Activated CD4-positive, alpha-beta T cell treated with anti-CD3 and anti-CD28 coated beads, Interleukin-2, Interleukin-6, amounts not matched to agents 100 ng/mL and 50 ng/mL, durations not matched to agents 16 hours and 8 hours (primary cell): Measurements from ENCODE around the gene PTPRR.

Experiments used
- DNase-seq: peaks from one replicate; pipeline ENCODE4 v3.0.0-alpha.2; 2020

The PTPRR gene

GRCh38 chr12:70920251-70920851 is at the start of gene PTPRR:
TSS of gene PTPRR (minus strand) at chr12:70920738. CDS start at chr12:70920390, 348 bp downstream.
- DNase-seq, result no peak

DNA sequence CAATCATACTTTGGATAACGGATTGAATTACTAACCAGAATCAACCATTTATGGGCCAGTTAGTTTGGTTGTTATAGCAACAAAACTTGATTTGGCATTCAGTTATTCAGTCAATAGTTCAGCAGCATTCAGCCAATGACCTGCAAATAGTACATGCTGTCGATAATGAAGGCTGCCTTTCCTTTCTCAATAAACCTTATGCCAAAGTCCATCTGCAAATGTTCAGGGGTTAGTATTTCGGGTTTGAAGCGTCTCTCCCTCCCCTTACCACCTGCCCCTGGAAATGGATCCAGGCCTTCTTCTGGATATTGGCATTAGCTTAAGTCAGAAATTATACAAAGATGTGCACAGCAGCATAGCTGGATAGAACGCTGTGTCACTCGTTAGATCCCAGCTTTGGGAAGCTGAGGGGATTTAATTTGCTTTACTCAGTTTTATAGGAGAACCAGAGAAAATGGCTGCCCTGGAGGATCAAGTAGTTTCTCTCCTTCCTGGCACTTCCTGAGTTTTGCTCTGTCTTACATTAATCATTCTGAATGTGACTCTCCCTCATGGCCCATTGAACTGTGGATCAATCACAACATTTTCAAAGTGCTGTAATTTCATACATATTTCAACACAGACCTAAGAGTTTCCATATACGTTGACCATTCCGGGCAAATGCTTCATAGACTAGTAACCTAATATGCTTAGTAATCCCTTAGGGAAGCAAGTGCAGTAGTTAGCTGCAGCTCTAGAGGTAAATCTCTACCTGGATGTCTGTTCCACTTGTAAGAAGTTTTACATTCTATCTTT is 46.7 kb upstream of the PTPRR start:
- no peak for DNase-seq

DNA sequence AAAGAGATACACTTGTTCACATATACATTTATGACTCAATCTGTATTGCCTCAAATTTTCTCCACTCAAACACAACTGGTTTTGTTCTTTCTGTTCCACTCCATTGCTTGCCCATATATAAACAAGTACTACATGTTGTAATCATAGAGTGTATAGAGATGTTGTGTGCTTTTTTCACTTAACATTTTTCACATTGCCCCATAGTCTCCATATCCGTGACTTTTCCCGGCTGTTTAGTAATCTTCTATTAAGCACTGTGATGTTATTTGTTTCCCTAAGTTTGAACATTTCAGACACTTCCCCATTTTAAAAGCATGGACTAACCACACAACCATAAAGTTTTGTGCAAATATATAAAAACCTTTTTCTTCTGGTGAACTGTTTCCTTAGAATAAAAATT is 45.5 kb upstream of the PTPRR start:
- DNase-seq, result no peak

GRCh38 chr12:70964867-70965510 is 44.5 kb upstream of the PTPRR start:
- DNase-seq, result no peak

GRCh38 chr12:70963081-70963660 is 42.6 kb upstream of the PTPRR start:
- DNase-seq, result no peak

DNA sequence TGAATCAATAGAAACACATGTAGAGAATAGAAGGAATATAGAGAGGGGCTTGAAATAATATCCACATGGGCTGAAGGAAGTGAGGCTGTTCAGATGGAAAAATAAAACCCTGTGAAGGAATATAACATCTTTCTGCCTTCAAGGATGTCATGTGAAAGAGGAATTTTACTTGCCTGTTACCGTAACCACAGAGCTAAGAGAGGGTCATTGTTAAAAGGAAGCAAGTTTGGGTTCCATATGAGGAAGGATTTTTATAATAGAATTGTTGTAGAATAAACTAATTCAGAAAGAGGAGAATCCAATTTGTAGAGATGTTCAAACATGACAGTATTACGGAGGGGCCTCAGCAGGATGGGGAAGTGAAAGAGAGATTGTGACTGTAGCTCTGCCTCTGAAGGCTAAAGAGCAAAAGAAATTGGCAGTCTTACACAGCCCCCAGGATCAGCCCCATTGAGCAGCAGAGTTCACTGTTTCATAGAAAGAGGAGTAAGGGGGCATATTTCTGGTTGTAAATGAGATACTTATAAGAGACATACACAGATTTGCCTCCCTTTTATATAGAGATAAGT is 41.8 kb upstream of the PTPRR start:
- DNase-seq, result no peak

- no peak for DNase-seq
Observed at GRCh38 chr12:70960484-70960883, 39.9 kb upstream of the PTPRR start.

DNA sequence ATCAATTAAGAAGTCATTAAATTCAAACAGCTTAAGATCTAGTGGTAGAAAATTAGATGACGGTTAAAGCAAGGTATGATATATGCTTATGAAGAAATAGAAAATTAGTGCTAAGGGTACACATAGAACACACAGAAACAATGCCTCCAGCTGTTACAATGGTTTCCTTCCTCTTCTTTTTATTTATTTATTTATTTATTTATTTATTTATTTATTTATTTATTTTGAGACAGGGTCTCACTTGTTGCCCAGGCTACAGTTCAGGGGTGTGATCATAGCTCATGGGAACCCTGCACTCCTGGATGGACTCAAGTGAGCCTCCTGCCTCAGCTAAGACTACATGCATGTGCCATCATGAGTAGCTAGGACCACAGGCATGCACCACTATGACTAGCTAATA is 34.9 kb upstream of the PTPRR start:
- DNase-seq, result no peak

GRCh38 chr12:70950451-70950850 is 29.9 kb upstream of the PTPRR start:
- no peak for DNase-seq

DNA sequence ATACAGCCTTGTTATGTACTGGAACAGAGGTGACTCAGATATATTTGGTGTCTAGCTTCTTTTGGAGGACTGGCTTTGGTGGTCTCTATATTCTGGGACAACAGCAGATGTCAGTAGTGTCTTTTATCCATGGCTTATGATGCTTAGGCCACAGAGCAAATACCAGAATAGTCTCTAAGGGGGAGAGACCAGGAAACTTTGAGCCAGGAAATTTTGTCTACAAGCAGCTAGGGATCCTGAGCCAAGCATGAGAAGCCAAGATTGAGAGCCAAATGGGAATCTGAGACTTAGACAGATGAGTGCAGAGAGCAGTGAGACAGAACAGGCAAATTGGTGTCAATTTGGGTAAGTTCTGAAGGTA is 28.4 kb upstream of the PTPRR start:
- no peak for DNase-seq

DNA sequence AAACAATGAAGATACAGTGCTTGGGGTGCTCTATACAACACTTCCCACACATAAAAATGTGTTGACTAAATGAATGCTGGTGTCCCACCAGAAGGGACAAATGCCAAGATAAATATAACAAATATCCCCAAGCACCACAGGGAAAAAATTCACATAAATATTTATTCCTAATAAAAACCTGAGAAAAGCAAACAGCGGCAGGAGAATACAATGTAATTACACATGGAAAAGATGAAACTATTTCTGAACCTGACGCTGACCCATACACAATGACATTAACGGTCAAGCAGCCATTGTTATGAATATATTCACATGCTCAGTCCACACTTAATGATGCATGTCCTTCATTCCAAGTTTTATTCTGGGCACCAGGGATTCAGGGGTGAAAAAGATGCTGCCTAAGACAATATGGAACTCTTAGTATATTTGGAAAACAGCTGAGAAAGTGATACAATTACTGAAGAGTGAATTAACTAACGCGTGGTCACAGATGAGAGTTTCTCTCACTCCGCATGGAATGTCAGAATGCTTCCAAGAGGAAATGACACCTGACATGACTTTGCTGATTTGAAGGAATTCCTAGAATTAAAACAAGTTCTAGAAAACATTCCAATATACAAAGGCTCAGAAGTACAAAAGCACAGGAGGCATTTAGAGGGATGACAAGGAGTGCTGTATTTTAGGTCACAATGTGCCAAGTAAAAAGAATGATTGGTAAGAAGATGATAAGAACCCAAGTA is 27.9 kb upstream of the PTPRR start:
- DNase-seq, result no peak

- DNase-seq, result no peak
Observed at GRCh38 chr12:70936203-70936813, 15.8 kb upstream of the PTPRR start.

- DNase-seq, result no peak
Observed at GRCh38 chr12:70933133-70933532, 12.6 kb upstream of the PTPRR start.

GRCh38 chr12:70929029-70929428 is 8.5 kb upstream of the PTPRR start:
- DNase-seq, result no peak

- no peak for DNase-seq
Observed at GRCh38 chr12:70928071-70928470, 7.5 kb upstream of the PTPRR start.

DNA sequence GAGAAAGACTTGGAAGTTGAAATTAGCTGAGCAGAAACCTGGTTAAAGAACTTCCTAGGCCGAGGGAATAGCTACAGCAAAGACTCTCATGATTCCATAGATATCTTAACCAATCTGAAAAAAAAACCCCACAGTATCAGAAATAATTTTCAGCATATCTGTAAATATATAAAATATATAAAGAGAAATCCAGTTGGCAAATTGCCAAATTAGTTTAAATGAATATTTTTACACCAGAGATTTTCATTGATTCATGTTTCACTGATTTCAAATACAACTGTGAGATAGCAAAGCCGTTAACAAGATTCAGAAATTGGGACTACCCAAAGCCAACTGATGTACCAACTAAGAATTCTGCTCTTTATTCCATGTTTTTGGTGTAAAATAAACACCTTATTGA is 6.8 kb upstream of the PTPRR start:
- DNase-seq, result no peak

- no peak for DNase-seq
Observed at GRCh38 chr12:70925539-70925938, 5.0 kb upstream of the PTPRR start.

GRCh38 chr12:70920891-70921290 is 353 bp upstream of the PTPRR start:
- no peak for DNase-seq

DNA sequence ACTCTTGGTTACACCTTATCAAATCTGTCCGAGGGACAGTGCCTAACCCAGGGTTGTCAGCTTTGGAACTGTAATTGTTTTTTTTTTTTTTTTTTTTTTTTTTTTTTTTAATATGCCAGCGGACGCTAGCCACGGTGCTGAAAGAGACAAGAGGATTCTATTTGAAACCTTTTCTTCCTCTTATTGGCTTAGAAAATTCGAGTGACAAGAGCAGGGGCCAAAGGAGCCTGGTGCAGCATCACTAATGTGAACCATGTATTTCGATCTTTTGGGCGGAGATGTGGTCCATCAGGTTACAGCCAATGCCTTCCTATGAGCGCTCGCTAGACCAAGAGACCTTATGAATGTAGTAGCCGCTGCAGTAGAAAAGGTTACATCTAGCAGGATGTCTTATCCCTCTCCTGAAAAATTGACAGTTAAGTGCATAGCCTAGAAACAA is 922 bp downstream of the PTPRR start:
- no peak for DNase-seq

DNA sequence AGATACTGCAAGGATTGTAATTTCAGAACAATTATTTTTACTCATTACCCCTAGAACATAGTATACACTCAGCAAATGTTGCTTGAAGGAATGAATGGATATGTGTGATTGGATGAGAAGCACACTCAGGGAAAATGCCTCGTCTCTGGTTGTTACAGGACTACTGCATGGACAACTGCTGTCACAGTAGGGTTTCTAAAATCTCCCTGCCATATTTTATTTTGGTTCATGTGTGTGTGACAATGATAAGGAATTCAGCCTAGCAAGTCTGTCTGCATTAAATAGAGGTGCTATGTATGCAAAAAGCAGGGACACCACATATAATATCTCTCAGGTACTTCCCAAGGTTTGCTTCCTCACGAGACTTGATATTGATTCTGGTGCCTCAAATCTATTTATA is 1.4 kb downstream of the PTPRR start:
- no peak for DNase-seq

GRCh38 chr12:70918321-70918720 is 2.2 kb downstream of the PTPRR start:
- DNase-seq, result no peak

DNA sequence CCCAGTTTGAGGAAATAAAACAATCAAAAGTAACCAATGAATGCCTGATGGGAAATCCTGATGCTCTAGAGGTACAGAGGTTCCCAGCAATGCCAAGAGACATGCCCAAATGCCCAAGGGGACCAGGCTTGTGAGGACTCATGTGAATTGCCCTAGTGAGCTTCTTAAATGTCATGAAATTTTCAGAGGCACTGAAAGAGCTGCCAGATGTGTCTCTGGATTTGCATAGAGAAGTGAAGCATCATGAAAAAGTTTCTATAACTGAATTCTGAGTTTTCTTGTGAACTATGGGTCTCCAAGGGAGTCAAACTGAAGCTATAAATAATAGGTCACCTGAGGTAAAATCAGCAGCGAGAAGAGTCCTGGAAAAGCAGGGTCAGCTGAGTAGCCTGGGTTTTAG is 9.9 kb downstream of the PTPRR start:
- no peak for DNase-seq
